Measurements from ENCODE around the gene ATP4A.

Gene ATP4A

DNA sequence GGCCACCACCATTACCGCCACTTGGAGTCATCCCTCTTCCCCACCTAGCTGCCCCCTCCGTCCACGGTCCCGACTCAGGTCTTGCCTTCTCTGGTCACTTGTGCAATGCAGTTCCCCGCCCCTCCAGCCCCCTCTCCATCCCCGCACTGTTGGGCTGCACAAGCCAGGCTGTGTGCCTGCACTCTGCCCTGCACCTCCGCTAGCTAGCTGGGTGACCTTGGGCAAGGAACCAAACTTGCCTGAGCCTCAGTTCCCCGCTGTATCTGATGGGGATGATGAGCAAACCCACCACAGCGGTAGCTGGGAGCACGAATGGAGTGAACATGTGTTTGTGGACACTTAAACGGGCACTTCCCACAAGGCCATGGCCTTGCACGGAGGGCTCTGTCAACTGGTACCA is 23.6 kb downstream of the ATP4A start:
- TF ChIP-seq YY1 (IDR thresholded peaks at IDR 0.05; ENCODE audit: low read depth) (no peak), NFIC (IDR thresholded peaks at IDR 0.05) (no peak), MAX (IDR thresholded peaks at IDR 0.05) (no peak), TEAD4 (IDR thresholded peaks at IDR 0.05) (no peak), CREB1 (IDR thresholded peaks at IDR 0.05; ENCODE audit: low read depth) (no peak), EGR1 (IDR thresholded peaks at IDR 0.05) (no peak), ZBTB7A (IDR thresholded peaks at IDR 0.05; ENCODE audit: low read depth) (no peak)
- TF ChIP-seq, protein P1, sequence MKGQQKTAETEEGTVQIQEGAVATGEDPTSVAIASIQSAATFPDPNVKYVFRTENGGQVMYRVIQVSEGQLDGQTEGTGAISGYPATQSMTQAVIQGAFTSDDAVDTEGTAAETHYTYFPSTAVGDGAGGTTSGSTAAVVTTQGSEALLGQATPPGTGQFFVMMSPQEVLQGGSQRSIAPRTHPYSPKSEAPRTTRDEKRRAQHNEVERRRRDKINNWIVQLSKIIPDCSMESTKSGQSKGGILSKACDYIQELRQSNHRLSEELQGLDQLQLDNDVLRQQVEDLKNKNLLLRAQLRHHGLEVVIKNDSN (IDR thresholded peaks at IDR 0.05), result no peak
- TF ChIP-seq, protein P2, sequence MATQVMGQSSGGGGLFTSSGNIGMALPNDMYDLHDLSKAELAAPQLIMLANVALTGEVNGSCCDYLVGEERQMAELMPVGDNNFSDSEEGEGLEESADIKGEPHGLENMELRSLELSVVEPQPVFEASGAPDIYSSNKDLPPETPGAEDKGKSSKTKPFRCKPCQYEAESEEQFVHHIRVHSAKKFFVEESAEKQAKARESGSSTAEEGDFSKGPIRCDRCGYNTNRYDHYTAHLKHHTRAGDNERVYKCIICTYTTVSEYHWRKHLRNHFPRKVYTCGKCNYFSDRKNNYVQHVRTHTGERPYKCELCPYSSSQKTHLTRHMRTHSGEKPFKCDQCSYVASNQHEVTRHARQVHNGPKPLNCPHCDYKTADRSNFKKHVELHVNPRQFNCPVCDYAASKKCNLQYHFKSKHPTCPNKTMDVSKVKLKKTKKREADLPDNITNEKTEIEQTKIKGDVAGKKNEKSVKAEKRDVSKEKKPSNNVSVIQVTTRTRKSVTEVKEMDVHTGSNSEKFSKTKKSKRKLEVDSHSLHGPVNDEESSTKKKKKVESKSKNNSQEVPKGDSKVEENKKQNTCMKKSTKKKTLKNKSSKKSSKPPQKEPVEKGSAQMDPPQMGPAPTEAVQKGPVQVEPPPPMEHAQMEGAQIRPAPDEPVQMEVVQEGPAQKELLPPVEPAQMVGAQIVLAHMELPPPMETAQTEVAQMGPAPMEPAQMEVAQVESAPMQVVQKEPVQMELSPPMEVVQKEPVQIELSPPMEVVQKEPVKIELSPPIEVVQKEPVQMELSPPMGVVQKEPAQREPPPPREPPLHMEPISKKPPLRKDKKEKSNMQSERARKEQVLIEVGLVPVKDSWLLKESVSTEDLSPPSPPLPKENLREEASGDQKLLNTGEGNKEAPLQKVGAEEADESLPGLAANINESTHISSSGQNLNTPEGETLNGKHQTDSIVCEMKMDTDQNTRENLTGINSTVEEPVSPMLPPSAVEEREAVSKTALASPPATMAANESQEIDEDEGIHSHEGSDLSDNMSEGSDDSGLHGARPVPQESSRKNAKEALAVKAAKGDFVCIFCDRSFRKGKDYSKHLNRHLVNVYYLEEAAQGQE (IDR thresholded peaks at IDR 0.05; ENCODE audit: low read depth), result no peak

DNA sequence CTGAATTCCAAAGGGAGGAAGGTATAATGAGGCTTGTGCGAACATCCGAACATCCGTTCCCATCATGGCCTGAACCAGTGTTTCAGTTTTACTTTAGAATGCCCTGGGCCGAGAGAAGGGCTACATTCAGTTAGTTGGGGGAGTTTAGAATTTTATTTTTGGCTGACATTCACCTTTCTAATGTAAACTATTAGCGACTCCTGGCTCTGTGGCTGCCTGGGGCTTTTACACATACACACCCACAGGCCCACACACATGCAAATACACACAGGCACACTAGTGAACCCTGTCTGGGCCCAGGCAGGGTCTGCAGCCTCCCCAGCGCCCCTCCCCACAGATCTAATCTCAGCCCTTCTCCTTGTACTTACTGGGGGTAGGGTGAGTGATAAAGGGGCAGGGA is 24.1 kb downstream of the ATP4A start:
- TF ChIP-seq, protein P2 (IDR thresholded peaks at IDR 0.05; ENCODE audit: low read depth), result no peak
- TF ChIP-seq CEBPB (IDR thresholded peaks at IDR 0.05), result no peak
- TF ChIP-seq YY1 (IDR thresholded peaks at IDR 0.05; ENCODE audit: low read depth), result no peak
- no peak for TF ChIP-seq MAX (IDR thresholded peaks at IDR 0.05)
- no peak for TF ChIP-seq EGR1 (IDR thresholded peaks at IDR 0.05)
- no peak for TF ChIP-seq TAF1 (IDR thresholded peaks at IDR 0.05; ENCODE audit: low read depth)
- no peak for TF ChIP-seq TEAD4 (IDR thresholded peaks at IDR 0.05)
- TF ChIP-seq, protein P1 (IDR thresholded peaks at IDR 0.05), result no peak
- no peak for TF ChIP-seq CREB1 (IDR thresholded peaks at IDR 0.05; ENCODE audit: low read depth)
- no peak for TF ChIP-seq NFIC (IDR thresholded peaks at IDR 0.05)
- TF ChIP-seq EP300 (IDR thresholded peaks at IDR 0.05; ENCODE audit: borderline replicate concordance), result no peak
- no peak for TF ChIP-seq ZBTB7A (IDR thresholded peaks at IDR 0.05; ENCODE audit: low read depth)
- no peak for TF ChIP-seq RAD21 (IDR thresholded peaks at IDR 0.05; ENCODE audit: low read depth)
- TF ChIP-seq FOXM1 (IDR thresholded peaks at IDR 0.05; ENCODE audit: borderline replicate concordance, low read depth), result no peak

GRCh38 chr19:35534803-35535480 is 28.5 kb downstream of the ATP4A start:
- no peak for TF ChIP-seq YY1 (IDR thresholded peaks at IDR 0.05; ENCODE audit: low read depth)
- TF ChIP-seq FOXM1 (IDR thresholded peaks at IDR 0.05; ENCODE audit: borderline replicate concordance, low read depth), result no peak
- no peak for TF ChIP-seq MAX (IDR thresholded peaks at IDR 0.05)
- no peak for TF ChIP-seq TEAD4 (IDR thresholded peaks at IDR 0.05)
- TF ChIP-seq RAD21 (IDR thresholded peaks at IDR 0.05; ENCODE audit: low read depth), result no peak
- no peak for TF ChIP-seq ZBTB7A (IDR thresholded peaks at IDR 0.05; ENCODE audit: low read depth)
- TF ChIP-seq, protein P2 (IDR thresholded peaks at IDR 0.05; ENCODE audit: low read depth), result no peak
- TF ChIP-seq EGR1 (IDR thresholded peaks at IDR 0.05), result no peak
- TF ChIP-seq EP300 (IDR thresholded peaks at IDR 0.05; ENCODE audit: borderline replicate concordance), result no peak
- TF ChIP-seq, protein P1 (IDR thresholded peaks at IDR 0.05), result no peak
- TF ChIP-seq CEBPB (IDR thresholded peaks at IDR 0.05), result no peak
- TF ChIP-seq NFIC (IDR thresholded peaks at IDR 0.05), result no peak
- TF ChIP-seq CREB1 (IDR thresholded peaks at IDR 0.05; ENCODE audit: low read depth), result no peak
- no peak for TF ChIP-seq TAF1 (IDR thresholded peaks at IDR 0.05; ENCODE audit: low read depth)
- TF ChIP-seq TCF12 (IDR thresholded peaks at IDR 0.05; ENCODE audit: low read depth), result no peak

Measured in Ishikawa (cell line).